Esophagus squamous epithelium (tissue), 4 donors: ENCODE data around the gene UBE2Q1.

Experiments used
- CTCF ChIP-seq, 6 experiments: fragments of 450-650 bp in 4 of 6; fragments of 200-600 bp in 2 of 6; sonication (generic) in 2 of 6; IDR thresholded peaks; one replicate each; pipeline ENCODE4 v1.5.1; 2016 to 2019; ENCODE audit warnings: antibody characterized with exemption in 6 of 6, mild to moderate bottlenecking in 4 of 6, moderate library complexity in 4 of 6
- POLR2A ChIP-seq, 4 donors: fragments of 450-650 bp; IDR thresholded peaks; one replicate each; pipeline ENCODE4 v1.6.1; 2017; ENCODE audit warnings: antibody characterized with exemption in 4 of 4, mild to moderate bottlenecking in 4 of 4, moderate library complexity in 3 of 4

DNA sequence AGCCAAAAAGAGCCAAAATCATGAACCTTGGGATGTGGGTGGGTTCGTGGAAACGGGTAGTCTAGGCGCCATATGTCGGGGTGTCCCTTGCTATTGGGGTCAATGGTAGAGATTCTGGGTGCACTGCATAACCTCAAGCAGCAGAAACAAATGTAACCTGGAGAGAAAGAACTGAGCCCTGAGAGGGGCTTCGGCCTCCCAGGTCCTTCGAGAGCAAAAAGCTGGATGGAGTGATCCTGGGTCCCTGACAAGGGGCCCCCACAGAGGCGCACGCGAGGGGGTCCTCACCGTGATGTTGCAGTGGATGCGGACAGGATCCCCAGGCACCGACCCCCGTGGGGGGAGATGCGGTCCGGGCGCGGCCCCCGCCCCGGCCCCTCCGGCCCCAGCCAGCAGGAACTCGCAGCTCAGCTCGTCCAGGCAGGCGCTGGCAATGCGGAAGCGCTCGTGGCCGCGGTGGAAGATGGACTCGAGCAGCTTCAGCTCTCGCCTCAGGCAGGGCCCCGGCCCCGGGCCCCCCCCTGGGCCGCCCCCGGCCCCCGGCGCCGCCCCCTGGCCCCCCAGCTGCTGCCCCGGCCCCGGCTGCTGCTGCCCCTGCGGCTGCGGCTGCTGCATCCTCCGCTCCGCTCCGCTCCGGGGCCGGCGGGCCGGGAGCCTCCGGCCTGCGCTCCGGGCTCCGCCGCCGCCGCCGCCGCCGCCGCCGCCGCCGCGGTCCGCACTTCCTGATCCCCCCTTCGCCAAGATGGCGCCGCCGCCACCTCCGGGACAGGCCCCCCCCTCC is at the start of gene UBE2Q1:
- TF ChIP-seq CTCF (IDR thresholded peaks at IDR 0.05) (no peak), POLR2A (IDR thresholded peaks at IDR 0.05) (peak in 1 of 4 donors; percentile 34)
